GM18507 (cell line): ENCODE results near the gene LRRFIP1.
"Not testable (repeated sequence)": the region's sequence is repeated elsewhere in the genome, so short reads cannot be mapped to it uniquely, and the experiment has no call there.

Source experiments
- DNase-seq: peaks from one replicate; pipeline ENCODE4 v3.0.0; 2011; ENCODE audit warnings: low read depth; ENCODE audit not compliant: insufficient read length; ENCODE audit errors: extremely low spot score
- FAIRE-seq: peaks from 2 replicates; lab custom pipeline; 2011; peaks lifted over from hg19 to GRCh38; lab: Jason Lieb, UNC

The LRRFIP1 gene

GRCh38 chr2:237627441-237628246 lies at the start of gene LRRFIP1:
Gene LRRFIP1, plus strand, starts transcription at chr2:237627587. Its CDS starts 58 bp downstream, at chr2:237627645.
- FAIRE-seq (no peak), DNase-seq (no peak)

GRCh38 chr2:237577956-237578870 lies 49.2 kb upstream of the LRRFIP1 start:
- FAIRE-seq (no peak), DNase-seq (no peak)

DNA sequence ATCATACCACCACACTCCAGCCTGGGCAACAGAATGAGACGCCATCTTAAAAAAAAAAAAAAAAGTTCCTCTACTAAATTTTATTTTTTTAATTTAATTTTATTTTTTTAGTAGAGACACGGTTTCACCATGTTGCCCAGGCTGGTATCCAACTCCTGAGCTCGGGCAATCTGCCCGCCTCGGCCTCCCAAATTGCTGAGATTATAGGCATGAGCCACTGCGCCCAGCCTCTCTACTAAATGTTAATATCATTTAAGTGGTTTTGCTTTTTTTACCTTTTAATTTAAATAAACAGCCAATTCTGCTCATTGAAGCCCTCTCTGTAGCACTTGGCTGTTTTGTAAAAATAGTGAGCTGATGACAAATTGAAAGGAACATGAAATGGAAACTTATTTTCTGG lies 46.1 kb upstream of the LRRFIP1 start:
- FAIRE-seq (no peak), DNase-seq (no peak)

DNA sequence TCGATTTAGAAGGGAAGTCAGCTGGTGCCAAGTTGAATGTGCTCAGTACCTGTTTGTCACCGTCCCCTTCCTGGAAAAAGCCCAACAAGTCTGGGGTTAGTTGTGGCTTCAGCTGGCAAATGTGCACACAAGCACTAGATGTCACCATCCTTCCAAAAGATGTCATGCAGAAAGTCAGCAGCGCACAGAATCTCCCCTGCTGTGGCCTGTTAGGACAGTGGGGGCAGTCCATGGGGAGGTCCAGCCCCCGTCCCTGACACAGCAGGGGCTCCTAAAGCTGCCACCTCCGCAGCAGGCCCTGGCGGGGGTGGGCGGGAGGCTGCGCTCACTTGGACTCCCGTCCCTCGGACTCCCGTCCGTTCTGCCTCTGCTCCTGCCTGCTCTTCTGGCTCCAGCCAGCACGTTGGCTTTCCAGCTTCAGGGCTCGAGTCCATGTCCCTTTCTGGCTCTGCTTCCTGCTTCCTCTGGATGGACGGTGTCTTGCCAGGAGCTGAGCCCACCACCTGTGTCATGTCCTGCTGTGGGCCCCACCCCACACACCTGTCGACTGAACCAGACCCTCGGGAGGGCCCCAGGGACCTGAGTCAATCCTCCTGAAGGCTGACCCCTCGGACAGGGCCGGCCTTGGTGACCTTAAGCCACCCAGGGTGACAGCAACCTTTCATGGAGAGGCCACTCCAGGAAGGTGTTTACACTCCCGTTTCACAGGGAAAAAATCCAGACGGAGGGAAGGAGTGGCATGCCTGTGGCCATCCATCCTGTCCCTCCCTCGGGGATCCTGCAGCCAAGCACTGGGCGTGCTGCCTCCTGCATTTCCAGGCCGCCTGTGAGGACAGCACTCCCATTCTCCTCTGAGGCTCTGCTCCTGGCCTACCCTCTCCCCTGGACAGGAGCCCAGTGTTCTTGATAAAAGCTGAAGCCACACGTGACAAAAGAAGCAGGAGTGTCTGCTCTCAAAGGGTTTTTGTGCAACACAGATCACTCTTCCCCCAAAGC lies 45.3 kb upstream of the LRRFIP1 start:
- no peak for DNase-seq
- peak; percentile 41 for FAIRE-seq

GRCh38 chr2:237583385-237584295 lies 43.7 kb upstream of the LRRFIP1 start:
- DNase-seq (no peak), FAIRE-seq (no peak)

GRCh38 chr2:237585590-237586221 lies 41.7 kb upstream of the LRRFIP1 start:
- DNase-seq (no peak), FAIRE-seq (no peak)

GRCh38 chr2:237588044-237588696 lies 39.2 kb upstream of the LRRFIP1 start:
- no peak for DNase-seq

DNA sequence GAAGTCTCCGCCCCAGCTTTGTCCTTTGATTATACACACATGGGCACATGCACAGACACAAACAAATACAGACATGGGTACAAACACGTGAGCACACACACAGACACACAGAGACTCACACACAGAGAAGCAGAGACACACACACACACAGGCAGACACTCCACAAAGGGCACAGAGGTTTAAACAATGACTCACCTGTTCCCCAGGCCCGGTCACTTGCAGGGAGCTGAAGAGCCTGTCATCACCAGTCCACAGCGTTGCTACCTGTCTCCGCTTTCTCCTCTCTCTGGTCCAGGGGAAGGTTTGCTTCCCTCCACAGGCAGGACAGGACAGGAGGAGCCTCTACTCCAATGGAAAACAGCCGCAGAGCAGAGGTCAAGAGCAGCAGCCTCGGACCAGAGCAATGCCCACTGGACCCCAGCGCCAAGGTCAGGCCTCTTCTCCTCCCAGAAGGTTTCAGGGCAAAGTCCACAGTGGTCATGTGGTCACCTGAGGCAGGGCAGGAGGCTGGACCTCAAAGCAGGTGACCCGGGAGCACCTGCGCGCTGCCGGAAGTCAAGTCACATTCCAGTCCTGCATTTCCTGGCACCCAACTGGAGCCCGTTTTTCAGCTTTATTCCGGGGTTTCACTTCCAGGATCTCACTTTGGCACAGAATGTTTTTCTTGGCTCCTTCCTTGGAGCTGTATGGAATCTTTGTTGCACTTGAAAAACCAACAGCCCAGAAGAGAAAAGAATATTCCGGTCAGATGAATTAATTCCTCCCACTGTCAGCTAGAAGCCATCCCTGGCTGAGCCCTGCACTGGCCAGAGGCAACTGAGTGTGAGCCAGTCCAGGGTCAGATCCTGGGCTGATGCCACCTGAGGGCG lies 36.9 kb upstream of the LRRFIP1 start, which contains the start of gene RAB17:
Gene RAB17 (minus strand): TSS at position 463 of the 869 bp plus-strand sequence. CDS start 4,580 bp downstream, outside the sequence.
- FAIRE-seq (no peak), DNase-seq (no peak)

More at GRCh38 chr2:237588044-237588696, 39.2 kb upstream of the LRRFIP1 start:
- FAIRE-seq = no peak

DNA sequence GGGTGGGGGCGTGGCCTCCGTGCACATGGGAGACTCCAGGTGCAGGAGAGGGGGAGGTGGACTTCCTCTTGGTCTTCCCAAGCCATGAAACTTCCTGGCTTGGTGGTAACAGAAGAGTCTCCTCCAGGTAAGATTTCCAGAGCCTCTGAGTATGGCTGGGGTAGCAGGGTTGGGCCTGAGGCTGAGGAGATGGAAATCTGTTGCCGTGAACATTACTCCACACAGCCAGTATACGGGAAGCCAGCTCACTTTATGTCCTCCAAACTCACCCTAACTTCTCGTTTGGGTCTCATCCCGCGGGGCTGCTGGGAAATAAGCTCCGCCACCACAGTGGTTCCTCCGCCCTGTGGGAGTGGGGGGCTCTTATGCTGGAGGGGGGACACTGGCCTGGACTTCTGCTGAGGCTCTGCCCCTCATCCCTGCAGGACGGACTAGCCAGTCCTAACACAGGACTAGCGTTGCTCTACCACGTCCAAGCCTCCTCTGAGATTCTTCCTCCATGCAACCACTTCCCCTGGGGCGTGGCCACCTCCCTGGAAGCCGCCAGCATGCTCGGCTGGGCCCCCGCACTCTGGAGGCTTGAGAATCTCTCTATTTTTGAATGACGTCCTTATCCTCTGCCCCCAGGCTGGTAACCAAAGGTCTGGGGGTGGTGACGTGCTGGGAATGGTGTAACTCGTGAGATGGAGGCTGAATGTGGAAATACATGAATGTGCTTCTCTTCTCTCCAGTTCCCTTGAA lies 36.1 kb upstream of the LRRFIP1 start:
- FAIRE-seq (no peak), DNase-seq (no peak)

GRCh38 chr2:237592425-237592980 lies 34.9 kb upstream of the LRRFIP1 start:
- FAIRE-seq (no peak), DNase-seq (no peak)

DNA sequence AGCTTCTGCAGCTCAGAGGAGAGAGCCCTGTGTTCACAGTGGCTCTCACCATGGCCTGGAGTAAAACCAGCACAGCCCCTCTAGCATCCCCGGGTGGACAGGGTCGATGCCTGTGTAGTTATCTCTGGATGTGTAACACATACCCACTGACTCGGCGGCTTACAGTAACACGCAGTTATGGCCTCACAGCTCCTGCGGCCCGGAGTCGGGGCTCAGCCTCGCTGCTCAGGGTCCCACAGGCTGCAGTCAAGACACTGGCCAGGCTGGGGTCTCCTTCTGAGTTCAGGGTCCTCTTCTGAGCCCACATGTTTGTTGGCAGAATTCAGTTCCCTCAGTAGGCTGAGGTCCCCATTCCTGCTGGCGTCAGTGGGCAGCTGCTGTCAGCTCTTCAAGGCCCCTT lies 34.4 kb upstream of the LRRFIP1 start:
- no peak for DNase-seq
- no peak for FAIRE-seq

DNA sequence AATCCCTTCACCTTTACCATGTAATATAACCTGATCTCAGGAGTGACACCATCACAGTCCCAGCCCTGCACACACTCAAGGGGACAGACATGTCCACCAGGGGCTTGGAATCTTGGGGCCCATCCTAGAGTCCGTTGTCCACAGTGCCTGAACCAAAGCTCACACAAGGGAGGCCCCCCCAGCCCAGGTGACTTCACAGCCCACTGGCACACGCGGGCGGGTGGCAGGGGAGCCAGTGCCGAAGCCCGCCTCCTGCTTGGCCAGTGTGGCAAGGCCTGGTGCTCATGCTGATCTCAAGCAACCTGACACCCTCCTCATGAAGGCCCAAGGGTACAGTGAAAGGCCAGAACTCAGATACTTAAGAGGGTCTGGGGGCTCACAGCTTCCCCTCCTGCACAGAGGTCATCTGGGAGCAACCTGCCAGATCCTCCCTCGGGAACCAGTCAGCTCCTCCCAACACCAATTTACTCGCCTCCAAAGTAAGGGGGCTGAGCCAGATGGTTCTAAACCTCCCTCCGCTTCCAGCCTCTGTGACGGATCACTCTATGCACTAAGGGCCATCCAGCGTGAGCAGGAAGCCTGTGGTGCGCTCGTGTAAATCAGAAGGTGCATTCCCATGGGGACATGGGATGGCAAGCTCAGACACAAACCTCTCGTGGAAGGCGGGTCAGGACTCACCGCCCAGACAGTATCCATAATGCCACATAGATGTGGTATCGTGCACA lies 33.6 kb upstream of the LRRFIP1 start:
- FAIRE-seq (no peak), DNase-seq (no peak)

DNA sequence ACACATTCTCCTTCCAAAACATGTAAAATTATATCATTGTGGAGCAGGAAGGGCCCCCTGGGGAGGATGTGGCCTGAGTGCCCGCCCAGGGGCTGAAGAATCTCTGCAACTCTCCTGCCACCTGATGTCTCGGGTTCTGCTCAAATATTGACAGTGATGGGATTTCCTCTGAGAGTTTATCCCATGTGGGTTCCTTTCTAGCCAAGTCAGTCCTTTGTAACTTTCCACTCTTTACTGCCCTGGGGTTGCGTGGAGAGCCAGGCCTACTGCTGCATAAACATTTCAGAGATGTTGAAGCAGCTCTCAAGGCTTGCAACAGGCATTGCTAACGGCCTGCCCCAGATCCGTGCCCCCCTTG lies 32.9 kb upstream of the LRRFIP1 start:
- no peak for FAIRE-seq
- DNase-seq = no peak

GRCh38 chr2:237595829-237596519 lies 31.4 kb upstream of the LRRFIP1 start:
- DNase-seq, FAIRE-seq: not testable (repeated sequence)
